ENCODE data around the gene ADAM12. TPM values are rescaled to one million over a fixed set of nuclear protein-coding genes. Genes with fewer than 3 reads are reported as not detected.

Gene ADAM12
- total and polyA plus RNA-seq, 9 of the 15 experiments (the other 6 are each of a cell fraction or from before 2014, with no cell fraction given): not detected

DNA sequence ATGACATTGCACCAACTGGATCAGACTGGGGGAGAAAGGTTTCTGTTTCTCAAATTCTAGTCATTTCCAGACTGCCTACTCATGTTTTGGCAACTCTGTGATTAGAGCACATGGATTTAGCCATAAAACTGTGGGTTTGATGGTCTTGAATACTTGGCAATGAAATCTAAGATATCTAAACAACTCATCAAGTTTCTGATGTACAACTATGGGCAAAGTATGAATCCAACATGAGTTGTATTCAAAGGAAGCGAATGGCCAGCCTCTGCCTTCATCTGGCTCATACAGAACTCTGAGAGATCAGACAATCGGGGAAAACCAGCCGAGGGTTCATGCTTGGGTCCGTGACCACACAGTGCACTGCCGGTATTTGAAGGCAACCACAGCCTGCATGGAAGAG is 144.3 kb downstream of the ADAM12 start:
- CTCF ChIA-PET (ENCODE audit: low intra/inter-chr PET ratio): no interaction called here
- Histone ChIP-seq H3K9me1 (ENCODE audit: control insufficient read depth, insufficient read depth, low read length) (no peaks in the 10 kb centered on the region), H3K4me1 (replicated peaks in 1 of 2; ENCODE audit: control insufficient read depth in 2 of 2, insufficient read depth in 2 of 2, low read length in 2 of 2) (no peaks in the 10 kb centered on the region; a peak in 1 of 5 replicates), H3K27me3 (ENCODE audit: control insufficient read depth in 2 of 2, insufficient read depth in 2 of 2, low read length in 2 of 2) (peaks cover 0 to 9% of the 10 kb centered on the region in 2 experiments; a peak in 1 of 5 replicates), H3K36me3 (ENCODE audit: control insufficient read depth, insufficient read depth, low read length) (no peaks in the 10 kb centered on the region), H3K9ac (ENCODE audit: insufficient read depth in 1 of 2, low read depth in 2 of 2, low read length in 2 of 2) (no peak overlapping the region), H2AFZ (ENCODE audit: low read depth, low read length) (no peak overlapping the region), H3K27ac (ENCODE audit: extremely low read depth, low read depth, low read length) (no peak overlapping the region), H3K4me2 (ENCODE audit: insufficient read depth, low read length) (no peak overlapping the region), H3K79me2 (ENCODE audit: control insufficient read depth, insufficient read depth, low read length) (no peaks in the 10 kb centered on the region), H3K9me3 (replicated peaks; ENCODE audit: control insufficient read depth, insufficient read depth, low read depth, low read length) (no peaks in the 10 kb centered on the region), H3K4me3 (no peak overlapping the region), H4K20me1 (replicated peaks; ENCODE audit: control insufficient read depth, insufficient read depth, low read length) (no peaks in the 10 kb centered on the region)
- in situ Hi-C loops (cut with MboI) (no loop called here), intact Hi-C loops (cut with micrococcal nuclease) (no loop called here)
- WGBS (ENCODE audit: insufficient coverage, low coverage, missing lambda C conversion rate): 6% methylated on average over 5 of the region's 5 CpGs
- TF ChIP-seq RAD21 (CRISPR knock-in tag; conservative IDR thresholded peaks at IDR 0.05 in 1 of 2, IDR thresholded peaks at IDR 0.05 in 1 of 2) (no peak), CBX3 (IDR thresholded peaks at IDR 0.05; ENCODE audit: borderline replicate concordance in 1 of 2, low read length in 2 of 2) (no peak), STAG1 (CRISPR knock-in tag; IDR thresholded peaks at IDR 0.05; ENCODE audit: borderline replicate concordance) (no peak), PPARD (CRISPR knock-in tag; IDR thresholded peaks at IDR 0.05) (no peak), SRSF7 (optimal IDR thresholded peaks at IDR 0.05; ENCODE audit: low read depth, low read length) (no peak), RBM39 (optimal IDR thresholded peaks at IDR 0.05; ENCODE audit: low read depth, low read length) (no peak), ZNF778 (CRISPR knock-in tag; IDR thresholded peaks at IDR 0.05) (no peak), CHD4 (IDR thresholded peaks at IDR 0.05; ENCODE audit: insufficient read depth, insufficient replicate concordance, low read depth, low read length, poor library complexity, severe bottlenecking) (no peak), MCM3 (IDR thresholded peaks at IDR 0.05) (no peak), FUS (optimal IDR thresholded peaks at IDR 0.05; ENCODE audit: low read depth, low read length) (no peak), ZNF239 (CRISPR knock-in tag; IDR thresholded peaks at IDR 0.05) (no peak), DNMT1 (IDR thresholded peaks at IDR 0.05) (no peak), NEUROD1 (IDR thresholded peaks at IDR 0.05; ENCODE audit: borderline replicate concordance, low read depth, low read length, partially characterized antibody) (no peak)
- POLR2A ChIA-PET: no interaction called here
- BruUV-seq (replicated peaks): no TSS peak
- DNase-seq (ENCODE audit: extremely low read depth in 1 of 4, low spot score in 3 of 4) (no peak), FAIRE-seq (no peak), ATAC-seq (no peak)

All from K562 (cell line).